ENCODE data around the gene ALKBH8. TPM values are rescaled to one million over a fixed set of nuclear protein-coding genes. Genes with fewer than 3 reads are reported as not detected.
A peak's percentile ranks its signal among the peaks of the same experiment; 100 is the strongest.
"Not testable (repeated sequence)": the region's sequence is repeated elsewhere in the genome, so short reads cannot be mapped to it uniquely, and the experiment has no call there.

ALKBH8 gene
- polyA plus RNA-seq, 3 donors: 10.3 to 12.2 (median 11.0) TPM

- DNase-seq: not testable (repeated sequence)
These were observed 28.4 kb downstream of the ALKBH8 start for GRCh38 chr11:107537155-107537554.

DNA sequence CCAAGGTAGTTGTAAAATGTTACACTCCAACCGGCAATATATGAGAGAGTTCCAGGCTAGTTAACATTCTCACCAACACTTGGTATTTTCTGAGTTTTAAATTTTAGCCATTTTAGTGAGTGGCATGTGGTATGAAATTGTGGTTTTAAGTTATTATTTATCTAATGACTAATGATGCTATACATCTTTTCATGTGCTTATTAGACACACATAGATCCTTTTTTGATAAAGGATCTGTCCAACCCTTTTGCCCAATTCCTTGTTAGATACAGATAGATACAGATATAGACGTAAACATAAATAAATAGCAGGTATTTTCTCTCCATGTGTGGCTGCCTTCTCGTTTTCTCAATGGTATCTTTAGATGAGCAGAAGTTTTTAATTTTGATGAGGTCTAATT is 39.3 kb downstream of the ALKBH8 start:
- DNase-seq: no peak

DNA sequence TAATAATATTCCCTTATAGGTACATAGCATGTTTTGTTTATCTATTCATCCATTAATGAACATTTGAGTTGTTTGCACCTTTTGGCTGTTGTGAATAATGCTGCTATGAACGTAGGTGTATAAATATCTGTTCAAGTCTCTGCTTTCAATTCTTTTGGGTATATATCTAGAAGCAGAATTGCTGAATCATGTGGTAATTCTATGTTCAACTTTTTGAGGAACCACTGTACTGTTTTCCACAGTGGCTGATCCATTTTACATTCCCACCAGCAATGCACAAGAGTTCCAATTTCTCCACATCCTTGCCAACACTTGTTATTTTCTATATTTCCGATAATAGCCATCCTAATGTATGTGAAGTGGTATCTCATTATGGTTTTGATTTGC is 56.7 kb downstream of the ALKBH8 start:
- no peak for DNase-seq

GRCh38 chr11:107508201-107508857 is 57.2 kb downstream of the ALKBH8 start:
- DNase-seq: no peak

GRCh38 chr11:107505647-107506225 is 59.8 kb downstream of the ALKBH8 start:
- no peak for DNase-seq

- no peak for DNase-seq
These were observed 60.6 kb downstream of the ALKBH8 start for GRCh38 chr11:107504981-107505380.

DNA sequence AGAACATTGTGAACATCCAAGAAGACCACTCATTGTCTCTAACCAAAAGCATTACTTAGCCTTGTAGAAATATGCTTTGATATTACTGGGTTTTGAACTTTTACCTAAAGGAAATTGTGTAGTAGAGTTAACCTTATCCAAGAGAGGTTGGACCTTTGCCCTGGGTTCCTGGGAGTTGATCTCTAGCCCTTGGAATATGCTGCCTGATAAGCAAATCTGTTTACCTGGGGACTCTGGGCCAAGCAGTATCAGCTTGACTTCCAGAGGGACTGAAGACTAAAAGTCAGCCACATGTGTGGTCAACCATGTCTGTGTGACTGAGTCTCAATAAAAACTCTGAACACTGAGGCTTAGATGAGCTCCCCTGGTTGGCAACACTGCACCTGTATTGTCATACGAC is 63.8 kb downstream of the ALKBH8 start:
- no peak for DNase-seq

- not testable (repeated sequence) for DNase-seq
These were observed 68.2 kb downstream of the ALKBH8 start for GRCh38 chr11:107497371-107497770.

DNA sequence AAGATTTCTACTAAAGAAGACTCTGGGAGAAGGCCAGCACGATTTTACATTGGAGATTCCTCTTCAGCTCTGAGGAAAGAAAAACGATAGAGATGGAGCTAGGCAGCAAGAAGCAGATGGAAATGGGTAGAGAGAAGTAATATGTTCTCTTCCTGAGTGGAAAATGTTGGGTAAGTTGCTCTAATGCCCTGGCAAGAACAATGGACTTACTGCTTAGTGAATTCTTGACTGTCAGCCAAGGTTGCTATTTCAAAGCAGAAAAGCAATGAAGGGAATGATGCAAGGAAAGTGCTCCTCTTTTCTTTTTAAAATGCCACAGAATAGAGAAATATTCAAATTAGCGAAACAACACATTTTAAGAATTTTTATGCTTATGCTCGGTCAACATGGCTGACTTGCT is 69.5 kb downstream of the ALKBH8 start:
- no peak for DNase-seq

DNA sequence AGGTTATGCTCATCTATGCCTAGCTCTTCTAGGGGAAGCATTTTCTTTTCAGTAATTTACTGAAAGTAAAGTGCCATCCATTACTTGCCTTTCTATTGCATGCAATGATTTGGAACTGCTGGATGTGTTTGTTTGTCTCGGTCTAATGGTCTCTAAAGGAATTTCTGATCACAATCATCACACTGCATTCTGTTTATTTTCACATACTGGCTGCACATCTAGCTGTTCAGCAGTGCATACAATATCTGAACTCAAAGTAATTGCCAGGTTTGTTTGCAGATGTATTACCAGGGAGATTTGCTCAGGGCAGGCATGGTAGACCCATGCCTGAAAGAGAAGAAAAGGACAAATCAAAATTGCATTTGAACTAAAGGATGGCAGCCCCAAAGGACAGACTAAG is 71.5 kb downstream of the ALKBH8 start:
- no peak for DNase-seq

DNA sequence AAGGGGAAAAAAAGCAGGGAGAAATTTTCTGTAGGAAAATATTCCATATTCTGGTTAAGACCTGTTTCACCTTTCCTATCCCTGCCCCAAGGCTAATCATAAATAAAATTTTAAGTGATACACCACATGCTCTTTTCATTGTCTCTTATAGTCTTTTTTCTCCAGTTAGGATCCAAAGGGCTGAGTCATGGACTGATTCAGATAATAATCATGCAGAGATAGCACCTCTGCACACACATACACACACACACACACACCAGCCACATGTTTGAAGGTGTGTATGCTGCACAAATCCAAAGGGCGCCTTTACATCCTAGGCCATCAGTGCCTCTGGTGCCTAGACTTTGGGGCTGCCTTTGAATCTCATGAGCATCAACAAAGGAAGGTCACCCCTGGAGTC is 72.4 kb downstream of the ALKBH8 start:
- DNase-seq: no peak

DNA sequence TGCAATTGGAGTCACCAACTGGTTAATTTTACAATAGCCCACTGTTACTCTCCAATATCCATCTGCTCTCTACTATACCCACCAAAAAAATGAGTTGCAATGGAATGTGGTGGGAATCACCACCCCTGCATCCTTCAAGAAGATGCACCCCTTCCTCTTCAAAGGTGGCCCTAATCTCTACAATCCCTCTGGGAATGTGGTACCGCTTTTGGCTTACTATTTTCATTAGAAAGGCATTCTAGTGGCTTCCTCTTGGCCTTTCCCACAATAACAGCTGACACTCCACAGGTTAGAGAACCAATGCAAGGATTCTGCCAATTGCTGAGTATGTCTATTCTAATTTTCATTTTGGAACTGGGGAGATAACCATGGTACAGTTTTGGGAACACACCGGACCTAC is 74.7 kb downstream of the ALKBH8 start:
- no peak for DNase-seq

DNA sequence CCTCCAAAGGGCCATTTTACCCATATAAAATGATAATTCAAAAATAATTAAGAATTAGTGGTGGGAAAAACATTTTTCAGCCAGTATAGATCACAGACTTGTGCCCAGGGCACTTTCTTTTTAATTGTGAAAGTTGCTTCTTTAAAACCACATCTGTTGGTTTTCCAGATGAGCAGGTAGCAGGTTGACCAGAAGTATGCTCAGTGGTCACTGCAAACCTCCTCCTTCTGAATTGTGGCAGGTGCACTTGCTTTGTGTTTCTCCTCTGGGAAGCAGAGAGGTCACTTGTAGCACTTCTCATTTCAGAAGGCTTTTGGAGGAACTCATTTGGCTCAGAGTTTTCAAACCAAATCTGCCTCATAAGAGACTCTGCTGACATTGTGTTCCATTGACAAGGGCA is 83.3 kb downstream of the ALKBH8 start:
- no peak for DNase-seq

DNA sequence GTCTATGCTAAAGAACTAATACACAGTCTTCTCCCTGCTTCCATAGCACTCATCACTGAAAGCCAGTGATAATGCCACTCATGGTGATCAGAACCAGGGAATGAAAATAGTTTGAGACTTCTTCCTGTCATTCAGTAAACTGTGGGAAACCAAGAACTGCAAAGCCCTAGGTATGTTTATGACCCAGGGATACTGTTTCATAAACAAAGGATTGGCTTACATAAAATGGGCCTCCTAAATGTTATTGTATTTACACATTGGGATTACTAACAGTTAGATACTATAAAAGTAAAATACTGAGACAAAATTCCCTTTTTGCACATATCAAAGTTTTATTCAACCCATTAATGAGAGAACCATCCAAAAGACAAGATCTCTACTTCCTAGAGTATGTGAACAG is 86.6 kb downstream of the ALKBH8 start:
- no peak for DNase-seq

- no peak for DNase-seq
These were observed 87.7 kb downstream of the ALKBH8 start for GRCh38 chr11:107477820-107478219.

DNA sequence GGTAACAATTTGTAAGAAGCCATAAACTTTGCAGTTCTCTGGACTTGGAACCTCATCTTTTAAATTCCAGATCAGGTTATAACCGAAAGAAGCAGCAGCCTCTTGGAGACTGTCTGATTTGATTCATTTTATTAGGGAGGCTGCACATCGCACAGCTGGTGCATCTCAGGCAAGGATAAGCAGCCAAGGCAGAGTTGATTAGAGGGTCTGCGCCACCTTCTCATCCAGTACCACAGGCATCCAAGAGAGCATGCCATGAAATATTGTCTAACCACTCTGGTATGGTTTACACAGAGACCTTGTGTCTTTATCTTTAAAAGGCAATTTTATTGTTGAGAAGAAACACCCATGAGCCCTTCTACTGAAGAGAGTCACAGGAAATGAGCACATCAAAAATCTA is 91.7 kb downstream of the ALKBH8 start:
- peak; percentile 42 for DNase-seq

DNA sequence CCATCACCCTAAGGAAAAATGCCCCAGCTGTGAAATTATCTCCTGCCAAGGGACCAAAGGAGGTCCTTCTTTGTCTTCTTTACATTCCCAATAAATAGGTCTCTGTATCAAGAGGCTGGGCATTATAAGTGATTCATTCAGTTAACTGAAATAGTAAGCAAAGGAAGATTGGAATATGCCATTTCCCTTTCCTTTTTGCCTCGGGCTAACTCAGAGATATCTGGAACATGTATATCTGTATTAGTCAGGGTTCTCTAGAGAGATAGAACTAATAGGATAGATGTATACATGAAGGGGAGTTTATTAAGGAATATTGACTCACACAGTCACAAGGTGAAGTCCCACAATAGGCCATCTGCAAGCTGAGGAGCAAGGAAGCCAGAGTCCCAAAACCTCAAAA is 92.6 kb downstream of the ALKBH8 start:
- DNase-seq: no peak

- DNase-seq: no peak
These were observed 96.9 kb downstream of the ALKBH8 start for GRCh38 chr11:107468596-107468995.

GRCh38 chr11:107467696-107468095 is 97.8 kb downstream of the ALKBH8 start:
- DNase-seq: peak; percentile 38

DNA sequence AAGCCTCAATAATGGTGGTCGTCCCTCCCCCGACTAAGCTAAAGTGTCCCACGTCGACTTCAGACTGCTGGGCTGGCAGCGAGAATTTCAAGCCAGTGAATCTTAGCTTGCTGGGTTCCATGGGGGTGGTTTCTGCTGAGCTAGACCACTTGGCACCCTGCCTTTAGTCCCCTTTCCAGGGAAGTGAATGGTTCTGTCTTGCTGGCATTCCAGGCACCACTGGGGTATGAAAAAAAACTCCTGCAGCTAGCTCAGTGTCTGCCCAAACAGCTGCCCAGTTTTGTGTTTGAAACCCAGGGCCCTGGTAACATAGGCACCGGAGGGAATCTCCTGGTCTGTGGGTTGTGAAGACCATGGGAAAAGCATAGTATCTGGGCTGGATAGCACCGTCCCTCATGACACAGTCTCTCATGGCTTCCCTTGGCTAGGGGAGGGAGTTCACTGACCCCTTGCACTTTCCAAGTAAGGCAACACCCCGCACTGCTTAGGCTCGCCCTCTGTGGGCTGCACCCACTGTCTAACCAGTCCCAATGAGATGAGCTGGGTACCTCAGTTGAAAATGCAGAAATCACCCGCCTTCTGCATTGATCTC is 99.2 kb downstream of the ALKBH8 start:
- DNase-seq: not testable (repeated sequence)

DNA sequence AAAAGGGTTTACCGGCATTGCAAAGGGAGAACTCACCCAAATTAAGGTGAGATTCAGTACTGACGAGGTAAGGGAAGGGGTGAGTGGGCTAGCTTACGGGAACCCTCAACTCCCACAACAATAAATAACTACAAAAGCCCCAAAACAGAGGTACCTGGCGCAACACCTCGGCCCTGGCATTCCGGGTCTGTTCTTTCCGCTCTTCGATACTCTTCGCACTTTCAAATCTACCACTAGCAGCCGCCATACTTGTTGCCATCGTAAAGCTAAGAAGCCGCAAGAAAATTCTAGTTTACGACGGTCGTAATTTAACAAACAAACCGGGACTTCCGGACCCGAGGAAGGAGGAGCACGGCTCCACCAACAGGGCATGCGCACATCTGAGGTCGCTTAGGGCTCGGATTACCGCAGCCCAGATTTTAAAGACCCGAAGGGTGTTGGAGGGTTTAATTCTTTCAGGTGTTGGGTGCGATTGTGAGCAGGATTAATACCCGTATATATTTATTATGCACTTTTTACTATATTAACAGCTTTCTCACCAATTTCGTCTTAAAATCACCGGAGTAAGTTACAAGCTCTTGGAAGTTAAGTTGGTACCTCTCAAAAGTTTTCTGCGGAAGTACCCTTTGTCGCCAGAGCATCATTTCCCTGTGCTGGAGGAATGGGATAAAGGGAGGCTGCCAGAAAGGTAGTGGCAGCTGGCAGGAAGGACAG is 107.8 kb downstream of the ALKBH8 start, which contains the start of gene CWF19L2:
TSS of gene CWF19L2 (minus strand) at position 268 of the 714 bp plus-strand sequence. CDS start at position 259, 9 bp downstream.
- DNase-seq: peak; percentile 95

DNA sequence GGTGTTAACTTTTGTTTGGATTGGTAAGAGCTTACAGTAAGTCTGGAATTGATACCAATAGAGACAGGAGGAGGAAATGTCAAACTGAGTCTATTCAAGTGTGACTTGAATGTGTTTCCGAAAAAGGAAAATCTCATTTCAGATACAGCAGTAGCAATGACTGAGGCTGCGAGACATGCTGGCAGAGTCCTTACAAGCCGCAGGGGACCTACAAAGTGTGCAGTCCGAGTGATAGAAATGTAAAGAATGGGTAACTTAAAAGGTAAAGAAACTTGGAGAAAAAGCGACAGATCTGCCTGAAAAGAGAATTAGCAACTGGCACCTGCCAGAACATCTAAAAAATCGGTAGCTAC is 108.4 kb downstream of the ALKBH8 start:
- no peak for DNase-seq
